Trophoblast cell (in vitro differentiated cells and primary cell): ENCODE data around the gene CATSPER4.

Experiments
- DNase-seq, 2 donors: peaks; one replicate each; pipeline ENCODE4 v3.0.0-alpha.2; 2016
- H2AFZ ChIP-seq: 2 replicates; pipeline ENCODE4 v1.6.1; 2013; ENCODE audit warnings: low read length, moderate library complexity, mild to moderate bottlenecking; ENCODE audit not compliant: insufficient read depth, poor library complexity
- H2AK5ac ChIP-seq: 2 replicates; pipeline ENCODE4 v1.6.1; 2013; ENCODE audit warnings: mild to moderate bottlenecking, low read length
- H2BK120ac ChIP-seq: 2 replicates; pipeline ENCODE4 v1.6.1; 2013; ENCODE audit warnings: low read length, mild to moderate bottlenecking, moderate library complexity; ENCODE audit not compliant: insufficient read depth, poor library complexity
- H2BK12ac ChIP-seq: 2 replicates; pipeline ENCODE4 v1.6.1; 2013; ENCODE audit warnings: mild to moderate bottlenecking, low read length, moderate library complexity
- H2BK5ac ChIP-seq: 2 replicates; pipeline ENCODE4 v1.6.1; 2013; ENCODE audit warnings: low read length, low read depth, moderate library complexity, mild to moderate bottlenecking; ENCODE audit not compliant: poor library complexity
- H3K14ac ChIP-seq: 2 replicates; pipeline ENCODE4 v1.6.1; 2013; ENCODE audit warnings: mild to moderate bottlenecking, low read length
- H3K18ac ChIP-seq: 2 replicates; pipeline ENCODE4 v1.6.1; 2013; ENCODE audit warnings: mild to moderate bottlenecking, low read length
- H3K23ac ChIP-seq: 2 replicates; pipeline ENCODE4 v1.6.1; 2013; ENCODE audit warnings: low read length
- H3K27ac ChIP-seq: 2 replicates; pipeline ENCODE4 v1.5.1; 2013; ENCODE audit warnings: low read depth, mild to moderate bottlenecking, inconsistent platforms, low read length, moderate library complexity
- H3K27me3 ChIP-seq: 2 replicates; pipeline ENCODE4 v1.6.1; 2013; ENCODE audit warnings: inconsistent platforms, mild to moderate bottlenecking, low read length, moderate library complexity; ENCODE audit not compliant: insufficient read depth
- H3K36me3 ChIP-seq, 2 experiments: 1 replicate in 1 of 2; 2 replicates in 1 of 2; pipeline ENCODE4 v1.6.1; 2013; ENCODE audit warnings: low read length in 2 of 2, mild to moderate bottlenecking in 2 of 2, moderate library complexity in 1 of 2; ENCODE audit not compliant: insufficient read depth in 2 of 2, control insufficient read depth in 1 of 2
- H3K4ac ChIP-seq: 2 replicates; pipeline ENCODE4 v1.6.1; 2013; ENCODE audit warnings: low read depth, mild to moderate bottlenecking, low read length, moderate library complexity
- H3K4me1 ChIP-seq, 2 experiments: 1 replicate in 1 of 2; 2 replicates in 1 of 2; pipeline ENCODE4 v1.6.1; 2013; ENCODE audit warnings: low read length in 2 of 2, mild to moderate bottlenecking in 2 of 2, moderate library complexity in 1 of 2; ENCODE audit not compliant: insufficient read depth in 2 of 2, control insufficient read depth in 1 of 2
- H3K4me2 ChIP-seq: 2 replicates; pipeline ENCODE4 v1.6.1; 2013; ENCODE audit warnings: inconsistent platforms, mild to moderate bottlenecking, low read length, moderate library complexity
- H3K4me3 ChIP-seq: 2 replicates; pipeline ENCODE4 v1.5.1; 2013; ENCODE audit warnings: mild to moderate bottlenecking, low read depth, low read length, inconsistent platforms
- H3K79me1 ChIP-seq: one replicate; pipeline ENCODE4 v1.6.1; 2013; ENCODE audit warnings: low read length
- H3K79me2 ChIP-seq: 2 replicates; pipeline ENCODE4 v1.6.1; 2013; ENCODE audit warnings: low read length, mild to moderate bottlenecking; ENCODE audit not compliant: control insufficient read depth, insufficient read depth, poor library complexity
- H3K9ac ChIP-seq: 2 replicates; pipeline ENCODE4 v1.6.1; 2013; ENCODE audit warnings: mild to moderate bottlenecking, low read length
- H3K9me3 ChIP-seq: 2 replicates; pipeline ENCODE4 v1.6.1; 2013; ENCODE audit warnings: low read depth, mild to moderate bottlenecking, control low read depth, inconsistent platforms, low read length; ENCODE audit not compliant: insufficient read depth
- H4K12ac ChIP-seq: 2 replicates; pipeline ENCODE4 v1.6.1; 2013; ENCODE audit warnings: low read depth, mild to moderate bottlenecking, low read length, moderate library complexity
- H4K8ac ChIP-seq: 2 replicates; pipeline ENCODE4 v1.6.1; 2013; ENCODE audit warnings: low read depth, mild to moderate bottlenecking, low read length, moderate library complexity
- H4K91ac ChIP-seq: one replicate; pipeline ENCODE4 v1.6.1; 2013; ENCODE audit warnings: low read depth, mild to moderate bottlenecking, low read length, moderate library complexity
- WGBS: extraction: QIAGEN DNeasy Blood & Tissue Kit; methylation state at CpG from one replicate; pipeline ENCODE4 v1.1.7; 2013; ENCODE audit warnings: missing lambda C conversion rate; ENCODE audit not compliant: insufficient read length, insufficient coverage; ENCODE audit errors: extremely low coverage; 5-methylcytosine and 5-hydroxymethylcytosine counted together

CATSPER4 gene

DNA sequence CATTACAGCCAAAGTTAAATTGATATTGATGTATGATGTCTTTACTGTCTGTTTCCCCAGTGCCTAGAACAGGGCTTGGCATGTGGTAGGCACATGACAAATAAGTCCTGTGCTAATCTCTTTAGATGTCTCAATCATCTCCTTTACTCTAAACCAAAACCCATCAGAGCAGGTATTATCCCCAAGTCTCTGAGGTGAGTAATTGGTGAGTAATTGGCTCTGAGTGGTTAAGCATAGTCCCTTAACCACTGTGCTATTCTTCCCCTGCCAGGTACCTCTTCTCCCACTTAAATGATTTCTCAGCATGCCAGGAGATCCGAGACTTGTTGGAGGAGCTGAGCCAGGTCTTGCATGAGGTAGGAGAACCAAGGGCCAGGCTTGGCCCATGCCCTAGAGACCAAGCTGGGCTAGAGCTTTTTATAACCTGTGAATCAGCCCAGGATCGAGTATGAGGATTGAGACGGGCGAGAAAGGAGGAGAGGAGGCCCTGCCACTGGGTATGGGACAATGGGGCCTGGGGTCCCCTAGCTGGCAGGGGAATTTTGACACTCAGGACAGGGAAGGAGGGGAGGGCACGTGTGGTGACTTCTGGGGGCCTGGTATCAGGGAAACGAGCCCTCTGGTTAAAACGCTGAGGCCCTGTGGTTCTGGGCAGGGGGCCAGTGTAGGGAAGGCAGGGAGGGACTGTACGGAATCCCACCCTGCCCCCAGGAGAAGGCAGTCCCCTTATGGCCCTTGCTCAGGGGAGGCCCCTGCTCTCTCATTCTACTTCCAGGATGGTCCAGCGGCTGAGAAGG, 8.6 kb upstream of the CATSPER4 start:
- Histone ChIP-seq H3K14ac (no peak overlapping the region), H3K4me2 (no peak overlapping the region), H3K18ac (no peak overlapping the region), H3K9me3 (peaks cover 1% of the 10 kb centered on the region), H3K4ac (no peak overlapping the region), H2BK120ac (no peak overlapping the region), H3K23ac (no peak overlapping the region), H3K4me3 (no peak overlapping the region), H4K8ac (no peak overlapping the region), H3K4me1 (peaks cover 9 to 13% of the 10 kb centered on the region in 2 experiments), H3K27me3 (no peaks in the 10 kb centered on the region), H3K9ac (no peak overlapping the region), H3K36me3 (peaks cover 35 to 38% of the 10 kb centered on the region in 2 experiments), H2BK12ac (no peak overlapping the region), H4K12ac (no peak overlapping the region), H4K91ac (no peak overlapping the region), H2BK5ac (no peak overlapping the region), H3K27ac (no peak overlapping the region), H2AFZ (no peak overlapping the region), H3K79me2 (peaks cover 1% of the 10 kb centered on the region), H2AK5ac (no peak overlapping the region), H3K79me1 (peaks cover 6% of the 10 kb centered on the region)
- no CpG with 5 or more reads among the region's 9 CpGs for WGBS
- DNase-seq, result no peak

- no peak overlapping the region for H4K8ac ChIP-seq
- H3K27ac ChIP-seq, result no peak overlapping the region
- no peak overlapping the region for H3K18ac ChIP-seq
- H3K27me3 ChIP-seq, result no peaks in the 10 kb centered on the region
- no peaks in the 10 kb centered on the region for H3K79me2 ChIP-seq
- no peak overlapping the region for H3K23ac ChIP-seq
- H4K91ac ChIP-seq, result no peak overlapping the region
- no peak overlapping the region for H3K4ac ChIP-seq
- peaks cover 37 to 43% of the 10 kb centered on the region in 2 experiments for H3K36me3 ChIP-seq
- peaks cover 3% of the 10 kb centered on the region for H3K79me1 ChIP-seq
- no peak for DNase-seq
- H2AK5ac ChIP-seq, result no peak overlapping the region
- no peak overlapping the region for H2BK12ac ChIP-seq
- H3K4me3 ChIP-seq, result no peak overlapping the region
- H2BK5ac ChIP-seq, result no peak overlapping the region
- H3K4me2 ChIP-seq, result no peak overlapping the region
- WGBS, result no CpG with 5 or more reads among the region's 7 CpGs
- peaks cover 1% of the 10 kb centered on the region for H3K9me3 ChIP-seq
- H4K12ac ChIP-seq, result no peak overlapping the region
- H3K9ac ChIP-seq, result no peak overlapping the region
- peaks cover 6 to 10% of the 10 kb centered on the region in 2 experiments for H3K4me1 ChIP-seq
- H2AFZ ChIP-seq, result no peak overlapping the region
- H2BK120ac ChIP-seq, result no peak overlapping the region
- no peak overlapping the region for H3K14ac ChIP-seq
These were observed 8.1 kb upstream of the CATSPER4 start for GRCh38 chr1:26182383-26182696.

- H3K14ac ChIP-seq, result no peak overlapping the region
- no peaks in the 10 kb centered on the region for H3K79me1 ChIP-seq
- no peak overlapping the region for H4K8ac ChIP-seq
- H2AFZ ChIP-seq, result no peak overlapping the region
- H2BK120ac ChIP-seq, result no peak overlapping the region
- no peak overlapping the region for H4K12ac ChIP-seq
- no peak overlapping the region for H4K91ac ChIP-seq
- no peak overlapping the region for H3K27ac ChIP-seq
- no peak overlapping the region for H2BK5ac ChIP-seq
- no peak for DNase-seq
- H3K9me3 ChIP-seq, result peaks cover 1% of the 10 kb centered on the region
- H3K36me3 ChIP-seq, result peaks cover 50 to 56% of the 10 kb centered on the region in 2 experiments
- no peak overlapping the region for H2AK5ac ChIP-seq
- H3K27me3 ChIP-seq, result no peaks in the 10 kb centered on the region
- H3K79me2 ChIP-seq, result no peaks in the 10 kb centered on the region
- no peak overlapping the region for H3K23ac ChIP-seq
- WGBS, result no CpG with 5 or more reads among the region's 7 CpGs
- no peak overlapping the region for H3K18ac ChIP-seq
- H3K4me2 ChIP-seq, result no peak overlapping the region
- H3K4me1 ChIP-seq, result no peaks in the 10 kb centered on the region
- H3K4me3 ChIP-seq, result no peak overlapping the region
- no peak overlapping the region for H3K9ac ChIP-seq
- no peak overlapping the region for H3K4ac ChIP-seq
- no peak overlapping the region for H2BK12ac ChIP-seq
These were observed 6.3 kb upstream of the CATSPER4 start for GRCh38 chr1:26184086-26184485.

DNA sequence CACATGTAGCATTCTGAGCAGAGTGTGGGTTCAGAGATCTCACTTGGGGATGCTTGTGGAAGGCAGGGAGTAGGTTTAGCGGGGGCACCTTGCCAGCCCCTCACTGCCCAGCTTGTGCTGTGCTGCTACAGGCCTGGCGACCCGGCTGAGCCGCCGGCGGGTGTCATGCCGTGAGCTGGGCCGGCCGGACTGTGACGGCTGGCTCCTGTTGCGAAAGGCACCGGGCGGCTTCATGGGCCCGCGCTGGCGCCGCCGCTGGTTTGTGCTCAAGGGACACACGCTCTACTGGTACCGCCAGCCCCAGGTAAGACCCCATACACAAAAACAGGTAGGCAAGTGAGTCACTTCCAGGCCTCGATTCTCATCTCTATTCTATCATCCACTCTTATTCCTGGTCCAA, 5.5 kb upstream of the CATSPER4 start:
- Histone ChIP-seq H2AFZ (no peak overlapping the region), H3K18ac (no peak overlapping the region), H3K9me3 (peaks cover 1% of the 10 kb centered on the region), H3K14ac (no peak overlapping the region), H3K9ac (no peak overlapping the region), H3K79me2 (no peaks in the 10 kb centered on the region), H3K4me1 (no peaks in the 10 kb centered on the region), H4K91ac (no peak overlapping the region), H2BK5ac (no peak overlapping the region), H3K23ac (no peak overlapping the region), H4K12ac (no peak overlapping the region), H2AK5ac (no peak overlapping the region), H3K4me2 (no peak overlapping the region), H3K27ac (no peak overlapping the region), H4K8ac (no peak overlapping the region), H3K79me1 (no peaks in the 10 kb centered on the region), H3K27me3 (no peaks in the 10 kb centered on the region), H2BK120ac (no peak overlapping the region), H2BK12ac (no peak overlapping the region), H3K4ac (no peak overlapping the region), H3K4me3 (no peak overlapping the region), H3K36me3 (peaks cover 54 to 60% of the 10 kb centered on the region in 2 experiments)
- DNase-seq, result no peak
- WGBS, result no CpG with 5 or more reads among the region's 21 CpGs
